HepG2 (cell line): ENCODE data around the gene TRIM74. TPM values are rescaled to one million over a fixed set of nuclear protein-coding genes. Genes with fewer than 3 reads are reported as not detected.

Experiments used
- ATF7 ChIP-seq, 2 experiments: fragments of 450-650 bp in 1 of 2; sonication (generic) in 1 of 2; formaldehyde crosslinking in 1 of 2; IDR thresholded peaks; 2 replicates each; pipeline versions ENCODE4 v1.4.0 to v1.6.1; 2016 to 2020; ENCODE audit warnings: antibody characterized with exemption in 1 of 2, mild to moderate bottlenecking in 1 of 2, missing genetic modification reagents in 1 of 2
- CBX5 ChIP-seq: sonication (generic); formaldehyde crosslinking; IDR thresholded peaks from 2 replicates; pipeline ENCODE4 v1.4.0; 2020; ENCODE audit warnings: missing genetic modification reagents, borderline replicate concordance
- CEBPG ChIP-seq: IDR thresholded peaks from 2 replicates; pipeline ENCODE4 v1.6.1; 2016
- HOXA3 ChIP-seq: sonication (generic); formaldehyde crosslinking; IDR thresholded peaks from 2 replicates; pipeline ENCODE4 v1.5.0; 2020; ENCODE audit warnings: missing genetic modification reagents
- HOXD1 ChIP-seq: sonication (generic); formaldehyde crosslinking; IDR thresholded peaks from 2 replicates; pipeline ENCODE4 v1.5.0; 2020; ENCODE audit warnings: missing genetic modification reagents
- ISL2 ChIP-seq: sonication (generic); formaldehyde crosslinking; IDR thresholded peaks from 2 replicates; pipeline ENCODE4 v1.5.0; 2020; ENCODE audit warnings: missing genetic modification reagents
- KDM6A ChIP-seq: IDR thresholded peaks from 2 replicates; pipeline ENCODE4 v1.6.1; 2016; ENCODE audit warnings: low read depth
- KLF16 ChIP-seq, 2 experiments: sonication (generic) in 1 of 2; formaldehyde crosslinking in 1 of 2; IDR thresholded peaks; 2 replicates each; pipeline versions ENCODE4 v1.6.1 to v1.8.0; 2016 to 2023; ENCODE audit warnings: missing genetic modification reagents in 2 of 2, missing compliant biosample characterization in 1 of 2
- MIER3 ChIP-seq: IDR thresholded peaks from 2 replicates; pipeline ENCODE4 v1.6.1; 2016; ENCODE audit warnings: missing compliant biosample characterization, borderline replicate concordance
- SIN3A ChIP-seq: IDR thresholded peaks from 2 replicates; pipeline ENCODE4 v1.6.1; 2011; ENCODE audit warnings: low read depth, mild to moderate bottlenecking, control low read depth, low read length, borderline replicate concordance
- SKI ChIP-seq: fragments of 450-650 bp; IDR thresholded peaks from one replicate; pipeline ENCODE4 v1.6.1; 2018; ENCODE audit warnings: mild to moderate bottlenecking; ENCODE audit not compliant: partially characterized antibody
- SNAI1 ChIP-seq: sonication (generic); formaldehyde crosslinking; IDR thresholded peaks from 2 replicates; pipeline ENCODE4 v1.5.0; 2020; ENCODE audit warnings: mild to moderate bottlenecking, missing genetic modification reagents, borderline replicate concordance
- SRF ChIP-seq: IDR thresholded peaks from 2 replicates; pipeline ENCODE4 v1.6.1; 2011; ENCODE audit warnings: mild to moderate bottlenecking, low read depth, low read length, moderate library complexity
- WIZ ChIP-seq: sonication (generic); formaldehyde crosslinking; IDR thresholded peaks from 2 replicates; pipeline ENCODE4 v1.5.1; 2020; ENCODE audit warnings: mild to moderate bottlenecking, missing genetic modification reagents
- ZNF335 ChIP-seq: sonication (generic); formaldehyde crosslinking; IDR thresholded peaks from 2 replicates; pipeline ENCODE4 v1.4.0; 2020; ENCODE audit warnings: missing genetic modification reagents
- ZNF761 ChIP-seq: sonication (generic); formaldehyde crosslinking; conservative IDR thresholded peaks from 2 replicates; pipeline ENCODE4 v1.4.0; 2020; ENCODE audit warnings: mild to moderate bottlenecking, missing genetic modification reagents
- polyA plus RNA-seq, 8 experiments: library from polyadenylated mRNA; depleted of rRNA in 3 of 8; stranded (reverse) in 7 of 8; unstranded in 1 of 8; fragments of >200 nt; fragmentation: Illumina TruSeq in 4 of 8; extraction: Trizol in 4 of 8; gene quantifications; 2 replicates each; pipeline versions ENCODE4 v1.2.1 to v1.2.3, GENCODE V29; 2011 to 2016; ENCODE audit warnings: low read depth in 4 of 8, missing spikeins in 1 of 8, mixed read lengths in 1 of 8; ENCODE audit not compliant: insufficient read depth in 1 of 8
- total RNA-seq, 5 experiments: library from RNA; depleted of rRNA; stranded (reverse); fragments of >200 nt; fragmentation: Illumina TruSeq; extraction: Trizol; gene quantifications; 2 replicates each; pipeline ENCODE4 v1.2.3, GENCODE V29; 2016; ENCODE audit warnings: low read depth in 1 of 5
- TF ChIP-seq, protein P1 (sequence below): sonication (generic); formaldehyde crosslinking; IDR thresholded peaks from 2 replicates; pipeline ENCODE4 v1.4.0; 2020; ENCODE audit warnings: missing genetic modification reagents
- TF ChIP-seq, protein P2 (sequence below): sonication (generic); formaldehyde crosslinking; IDR thresholded peaks from 2 replicates; pipeline ENCODE4 v1.5.0; 2020; ENCODE audit warnings: mild to moderate bottlenecking, missing genetic modification reagents
- TF ChIP-seq, protein P3 (sequence below): sonication (generic); formaldehyde crosslinking; IDR thresholded peaks from 2 replicates; pipeline ENCODE4 v1.4.0; 2020; ENCODE audit warnings: missing genetic modification reagents

Gene TRIM74
- total and polyA plus RNA-seq, 2 of the 13 experiments (the other 11 are each of a cell fraction or from before 2014, with no cell fraction given), result 0.51 to 1.4 TPM

DNA sequence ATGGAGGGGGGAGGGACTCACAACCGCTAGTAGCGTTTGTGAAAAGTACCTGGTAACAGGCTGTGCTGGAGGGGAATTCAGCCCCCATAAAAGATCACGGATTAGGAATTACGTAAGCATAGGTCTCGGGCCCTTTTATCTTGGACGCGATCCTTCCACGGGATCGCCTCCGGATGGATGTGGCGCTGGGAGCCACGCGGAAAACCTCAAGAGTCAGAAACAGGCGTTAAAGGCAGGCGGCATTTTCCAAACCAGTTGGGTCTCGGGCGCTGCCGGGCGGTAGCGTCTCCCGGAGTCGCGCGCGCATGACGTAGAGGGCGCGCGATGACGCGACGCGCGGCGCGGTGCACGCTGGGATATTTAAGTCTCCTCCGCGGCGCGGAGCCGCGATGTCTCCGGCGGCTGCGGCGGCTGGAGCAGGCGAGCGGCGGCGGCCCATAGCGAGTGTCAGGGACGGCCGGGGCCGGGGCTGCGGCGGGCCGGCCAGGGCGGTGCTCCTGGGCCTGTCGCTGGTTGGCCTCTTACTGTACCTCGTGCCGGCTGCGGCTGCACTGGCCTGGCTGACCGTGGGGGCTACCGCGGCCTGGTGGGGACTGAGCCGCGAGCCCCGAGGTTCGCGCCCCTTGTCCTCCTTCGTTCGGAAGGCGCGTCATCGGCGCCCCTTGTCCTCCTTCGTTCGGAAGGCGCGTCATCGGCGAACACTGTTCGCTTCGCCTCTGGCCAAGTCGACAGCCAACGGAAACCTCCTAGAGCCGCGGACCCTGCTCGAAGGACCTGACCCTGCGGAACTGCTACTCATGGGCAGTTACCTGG lies 44.3 kb downstream of the TRIM74 start, which contains the start of gene POM121 (continued):
- TF ChIP-seq, protein P1, sequence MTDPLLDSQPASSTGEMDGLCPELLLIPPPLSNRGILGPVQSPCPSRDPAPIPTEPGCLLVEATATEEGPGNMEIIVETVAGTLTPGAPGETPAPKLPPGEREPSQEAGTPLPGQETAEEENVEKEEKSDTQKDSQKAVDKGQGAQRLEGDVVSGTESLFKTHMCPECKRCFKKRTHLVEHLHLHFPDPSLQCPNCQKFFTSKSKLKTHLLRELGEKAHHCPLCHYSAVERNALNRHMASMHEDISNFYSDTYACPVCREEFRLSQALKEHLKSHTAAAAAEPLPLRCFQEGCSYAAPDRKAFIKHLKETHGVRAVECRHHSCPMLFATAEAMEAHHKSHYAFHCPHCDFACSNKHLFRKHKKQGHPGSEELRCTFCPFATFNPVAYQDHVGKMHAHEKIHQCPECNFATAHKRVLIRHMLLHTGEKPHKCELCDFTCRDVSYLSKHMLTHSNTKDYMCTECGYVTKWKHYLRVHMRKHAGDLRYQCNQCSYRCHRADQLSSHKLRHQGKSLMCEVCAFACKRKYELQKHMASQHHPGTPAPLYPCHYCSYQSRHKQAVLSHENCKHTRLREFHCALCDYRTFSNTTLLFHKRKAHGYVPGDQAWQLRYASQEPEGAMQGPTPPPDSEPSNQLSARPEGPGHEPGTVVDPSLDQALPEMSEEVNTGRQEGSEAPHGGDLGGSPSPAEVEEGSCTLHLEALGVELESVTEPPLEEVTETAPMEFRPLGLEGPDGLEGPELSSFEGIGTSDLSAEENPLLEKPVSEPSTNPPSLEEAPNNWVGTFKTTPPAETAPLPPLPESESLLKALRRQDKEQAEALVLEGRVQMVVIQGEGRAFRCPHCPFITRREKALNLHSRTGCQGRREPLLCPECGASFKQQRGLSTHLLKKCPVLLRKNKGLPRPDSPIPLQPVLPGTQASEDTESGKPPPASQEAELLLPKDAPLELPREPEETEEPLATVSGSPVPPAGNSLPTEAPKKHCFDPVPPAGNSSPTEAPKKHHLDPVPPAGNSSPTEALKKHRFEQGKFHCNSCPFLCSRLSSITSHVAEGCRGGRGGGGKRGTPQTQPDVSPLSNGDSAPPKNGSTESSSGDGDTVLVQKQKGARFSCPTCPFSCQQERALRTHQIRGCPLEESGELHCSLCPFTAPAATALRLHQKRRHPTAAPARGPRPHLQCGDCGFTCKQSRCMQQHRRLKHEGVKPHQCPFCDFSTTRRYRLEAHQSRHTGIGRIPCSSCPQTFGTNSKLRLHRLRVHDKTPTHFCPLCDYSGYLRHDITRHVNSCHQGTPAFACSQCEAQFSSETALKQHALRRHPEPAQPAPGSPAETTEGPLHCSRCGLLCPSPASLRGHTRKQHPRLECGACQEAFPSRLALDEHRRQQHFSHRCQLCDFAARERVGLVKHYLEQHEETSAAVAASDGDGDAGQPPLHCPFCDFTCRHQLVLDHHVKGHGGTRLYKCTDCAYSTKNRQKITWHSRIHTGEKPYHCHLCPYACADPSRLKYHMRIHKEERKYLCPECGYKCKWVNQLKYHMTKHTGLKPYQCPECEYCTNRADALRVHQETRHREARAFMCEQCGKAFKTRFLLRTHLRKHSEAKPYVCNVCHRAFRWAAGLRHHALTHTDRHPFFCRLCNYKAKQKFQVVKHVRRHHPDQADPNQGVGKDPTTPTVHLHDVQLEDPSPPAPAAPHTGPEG (CRISPR knock-in tag), result 0 out of 2 replicates have a peak, but pooled peaks have one; percentile 63
- TF ChIP-seq MIER3 (CRISPR knock-in tag) (0 out of 2 replicates have a peak, but pooled peaks have one; percentile 82), HOXA3 (CRISPR knock-in tag) (peak; percentile 98), ATF7 (IDR thresholded peaks at IDR 0.05) (no peak), ATF7 (CRISPR knock-in tag; IDR thresholded peaks at IDR 0.05) (no peak), KLF16 (CRISPR knock-in tag; IDR thresholded peaks at IDR 0.05) (peak in 1 of 2 experiments; percentile 77; a peak in 2 of 4 replicates), SNAI1 (CRISPR knock-in tag) (no peak), ZNF761 (CRISPR knock-in tag) (0 out of 2 replicates have a peak, but pooled peaks have one; percentile 62), CBX5 (CRISPR knock-in tag) (peak; percentile 41; the same call in 1 of the 2 replicates), WIZ (CRISPR knock-in tag) (peak; percentile 27; the same call in 1 of the 2 replicates), SKI (peak; percentile 20), ZNF335 (CRISPR knock-in tag) (0 out of 2 replicates have a peak, but pooled peaks have one; percentile 32), CEBPG (0 out of 2 replicates have a peak, but pooled peaks have one; percentile 24), KDM6A (CRISPR knock-in tag) (no peak), HOXD1 (CRISPR knock-in tag) (peak; percentile 69; the same call in 1 of the 2 replicates), SRF (peak; percentile 64; the same call in 1 of the 2 replicates), SIN3A (peak; percentile 73; the same call in 1 of the 2 replicates), ISL2 (CRISPR knock-in tag) (0 out of 2 replicates have a peak, but pooled peaks have one; percentile 43)
- TF ChIP-seq, protein P2, sequence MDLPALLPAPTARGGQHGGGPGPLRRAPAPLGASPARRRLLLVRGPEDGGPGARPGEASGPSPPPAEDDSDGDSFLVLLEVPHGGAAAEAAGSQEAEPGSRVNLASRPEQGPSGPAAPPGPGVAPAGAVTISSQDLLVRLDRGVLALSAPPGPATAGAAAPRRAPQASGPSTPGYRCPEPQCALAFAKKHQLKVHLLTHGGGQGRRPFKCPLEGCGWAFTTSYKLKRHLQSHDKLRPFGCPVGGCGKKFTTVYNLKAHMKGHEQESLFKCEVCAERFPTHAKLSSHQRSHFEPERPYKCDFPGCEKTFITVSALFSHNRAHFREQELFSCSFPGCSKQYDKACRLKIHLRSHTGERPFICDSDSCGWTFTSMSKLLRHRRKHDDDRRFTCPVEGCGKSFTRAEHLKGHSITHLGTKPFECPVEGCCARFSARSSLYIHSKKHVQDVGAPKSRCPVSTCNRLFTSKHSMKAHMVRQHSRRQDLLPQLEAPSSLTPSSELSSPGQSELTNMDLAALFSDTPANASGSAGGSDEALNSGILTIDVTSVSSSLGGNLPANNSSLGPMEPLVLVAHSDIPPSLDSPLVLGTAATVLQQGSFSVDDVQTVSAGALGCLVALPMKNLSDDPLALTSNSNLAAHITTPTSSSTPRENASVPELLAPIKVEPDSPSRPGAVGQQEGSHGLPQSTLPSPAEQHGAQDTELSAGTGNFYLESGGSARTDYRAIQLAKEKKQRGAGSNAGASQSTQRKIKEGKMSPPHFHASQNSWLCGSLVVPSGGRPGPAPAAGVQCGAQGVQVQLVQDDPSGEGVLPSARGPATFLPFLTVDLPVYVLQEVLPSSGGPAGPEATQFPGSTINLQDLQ (CRISPR knock-in tag), result no peak
- TF ChIP-seq, protein P3, sequence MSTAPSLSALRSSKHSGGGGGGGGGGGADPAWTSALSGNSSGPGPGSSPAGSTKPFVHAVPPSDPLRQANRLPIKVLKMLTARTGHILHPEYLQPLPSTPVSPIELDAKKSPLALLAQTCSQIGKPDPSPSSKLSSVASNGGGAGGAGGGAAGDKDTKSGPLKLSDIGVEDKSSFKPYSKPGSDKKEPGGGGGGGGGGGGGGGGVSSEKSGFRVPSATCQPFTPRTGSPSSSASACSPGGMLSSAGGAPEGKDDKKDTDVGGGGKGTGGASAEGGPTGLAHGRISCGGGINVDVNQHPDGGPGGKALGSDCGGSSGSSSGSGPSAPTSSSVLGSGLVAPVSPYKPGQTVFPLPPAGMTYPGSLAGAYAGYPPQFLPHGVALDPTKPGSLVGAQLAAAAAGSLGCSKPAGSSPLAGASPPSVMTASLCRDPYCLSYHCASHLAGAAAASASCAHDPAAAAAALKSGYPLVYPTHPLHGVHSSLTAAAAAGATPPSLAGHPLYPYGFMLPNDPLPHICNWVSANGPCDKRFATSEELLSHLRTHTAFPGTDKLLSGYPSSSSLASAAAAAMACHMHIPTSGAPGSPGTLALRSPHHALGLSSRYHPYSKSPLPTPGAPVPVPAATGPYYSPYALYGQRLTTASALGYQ (CRISPR knock-in tag), result no peak
